Measurements from ENCODE around the gene TECTA.

The TECTA gene

GRCh38 chr11:121194731-121195596, 93.9 kb downstream of the TECTA start:
- peak; percentile 72 for DNase-seq

DNA sequence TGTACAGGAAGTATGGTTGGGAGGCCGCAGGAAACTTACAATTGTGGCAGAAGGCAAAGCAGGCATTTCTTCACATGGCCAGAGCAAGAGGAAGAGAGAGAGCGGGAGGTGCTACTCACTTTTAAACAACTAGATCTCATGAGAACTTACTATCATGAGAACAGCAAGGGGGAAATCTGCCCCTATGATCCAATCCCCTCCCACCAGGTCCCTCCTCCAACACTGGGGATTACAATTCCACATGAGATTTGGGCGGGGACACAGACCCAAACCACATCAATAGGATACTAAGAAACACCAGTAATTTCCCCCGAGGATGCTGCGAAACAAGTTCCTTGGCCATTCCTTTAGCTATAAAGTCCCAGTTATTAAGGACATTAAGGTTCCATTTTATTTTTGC, 97.4 kb downstream of the TECTA start:
- DNase-seq, result no peak

DNA sequence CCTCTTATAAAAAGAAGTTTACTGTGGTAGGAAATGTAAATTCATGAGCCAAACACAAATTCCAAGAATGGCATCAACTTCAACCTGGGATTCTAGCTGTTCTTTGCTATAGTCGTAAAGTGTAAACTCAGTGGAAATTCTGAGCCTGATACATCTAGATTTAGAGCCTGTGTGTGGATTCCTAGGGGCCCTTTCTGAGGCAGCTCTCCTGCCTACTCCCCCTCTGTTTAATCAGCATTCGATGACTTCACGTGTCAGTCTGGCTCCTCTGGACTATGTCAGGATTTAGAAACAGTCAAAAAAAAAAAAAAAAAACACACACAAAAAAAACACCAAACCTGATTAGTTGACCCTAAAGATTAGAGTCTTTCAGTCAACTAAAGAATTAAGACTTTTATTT, 98.5 kb downstream of the TECTA start:
- DNase-seq, result no peak

GRCh38 chr11:121206810-121207209, 105.8 kb downstream of the TECTA start:
- no peak for DNase-seq

DNA sequence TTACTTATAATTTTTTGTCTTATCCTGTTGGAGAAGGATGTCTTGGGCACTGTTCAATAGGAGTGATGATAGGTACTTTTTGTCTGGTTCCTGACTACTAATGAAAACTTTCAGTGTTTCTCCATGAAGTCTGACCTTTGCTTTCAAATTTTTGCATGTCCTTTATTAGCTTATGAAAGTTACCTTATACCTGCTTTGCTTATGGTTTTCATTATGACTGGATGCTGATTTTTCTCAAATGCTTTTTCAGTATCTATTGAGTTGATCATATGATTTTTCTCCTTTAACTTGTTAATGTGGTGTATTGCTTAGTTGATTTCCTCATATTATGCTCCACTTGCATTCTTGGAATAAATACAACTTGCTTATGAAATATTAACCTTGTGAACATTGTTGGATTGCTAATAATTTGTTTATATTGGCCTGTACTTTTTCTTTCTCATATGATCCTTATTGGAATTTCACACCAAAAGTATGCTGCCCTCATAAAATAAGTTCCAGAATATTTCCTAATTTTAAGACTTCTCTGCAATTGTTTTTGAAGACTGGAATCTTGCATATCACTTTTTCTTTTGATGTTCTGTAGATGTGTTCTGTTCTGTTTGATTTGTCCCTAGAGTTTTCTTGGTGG, 106.6 kb downstream of the TECTA start:
- no peak for DNase-seq

DNA sequence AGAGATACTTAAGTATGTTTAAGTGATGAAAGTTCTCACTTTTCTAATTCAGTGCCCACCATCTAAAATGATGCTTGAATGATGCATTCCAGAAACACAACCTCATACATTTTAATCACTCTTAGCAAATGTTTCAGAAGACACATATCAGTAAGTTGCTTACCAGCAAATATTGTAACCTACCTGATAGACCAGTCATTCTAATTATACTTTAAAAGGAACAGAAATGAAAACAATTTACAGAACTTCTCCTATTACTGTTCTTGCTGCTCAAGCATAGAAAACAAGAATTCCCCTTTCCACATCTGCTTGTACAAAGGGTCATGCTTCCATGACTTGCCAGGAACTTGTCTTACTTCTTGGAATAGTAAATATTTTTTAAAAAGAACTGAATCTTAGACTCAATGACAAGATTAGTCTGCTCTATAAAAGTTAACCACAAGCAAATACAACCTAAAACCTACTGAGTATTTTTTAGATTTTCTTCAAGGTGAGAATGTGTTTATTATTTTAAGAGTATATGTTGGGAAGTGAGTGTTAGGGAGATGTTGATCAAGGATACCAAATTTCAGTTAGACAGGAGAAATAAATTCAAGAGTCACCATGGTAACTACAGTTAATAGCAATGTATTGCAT, 109.5 kb downstream of the TECTA start:
- peak; percentile 3 for DNase-seq

DNA sequence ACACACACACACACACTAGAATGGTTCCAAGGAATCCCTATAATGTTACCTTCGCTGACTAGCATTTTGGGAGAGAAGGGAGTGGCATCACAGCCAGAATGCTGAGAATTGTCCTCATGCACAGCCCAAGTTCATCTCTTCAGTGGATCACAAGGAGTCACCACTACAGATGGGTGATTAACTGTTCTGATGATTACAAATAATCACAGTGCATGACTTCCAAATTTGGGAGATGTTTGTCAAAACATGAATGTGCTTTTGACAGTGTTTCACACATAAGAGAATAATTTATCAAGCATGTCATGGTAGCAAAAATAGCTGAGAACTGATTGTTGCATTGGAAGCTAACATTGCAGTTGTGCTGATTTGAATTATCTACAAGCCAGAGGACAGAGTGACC, 110.6 kb downstream of the TECTA start:
- DNase-seq, result no peak

DNA sequence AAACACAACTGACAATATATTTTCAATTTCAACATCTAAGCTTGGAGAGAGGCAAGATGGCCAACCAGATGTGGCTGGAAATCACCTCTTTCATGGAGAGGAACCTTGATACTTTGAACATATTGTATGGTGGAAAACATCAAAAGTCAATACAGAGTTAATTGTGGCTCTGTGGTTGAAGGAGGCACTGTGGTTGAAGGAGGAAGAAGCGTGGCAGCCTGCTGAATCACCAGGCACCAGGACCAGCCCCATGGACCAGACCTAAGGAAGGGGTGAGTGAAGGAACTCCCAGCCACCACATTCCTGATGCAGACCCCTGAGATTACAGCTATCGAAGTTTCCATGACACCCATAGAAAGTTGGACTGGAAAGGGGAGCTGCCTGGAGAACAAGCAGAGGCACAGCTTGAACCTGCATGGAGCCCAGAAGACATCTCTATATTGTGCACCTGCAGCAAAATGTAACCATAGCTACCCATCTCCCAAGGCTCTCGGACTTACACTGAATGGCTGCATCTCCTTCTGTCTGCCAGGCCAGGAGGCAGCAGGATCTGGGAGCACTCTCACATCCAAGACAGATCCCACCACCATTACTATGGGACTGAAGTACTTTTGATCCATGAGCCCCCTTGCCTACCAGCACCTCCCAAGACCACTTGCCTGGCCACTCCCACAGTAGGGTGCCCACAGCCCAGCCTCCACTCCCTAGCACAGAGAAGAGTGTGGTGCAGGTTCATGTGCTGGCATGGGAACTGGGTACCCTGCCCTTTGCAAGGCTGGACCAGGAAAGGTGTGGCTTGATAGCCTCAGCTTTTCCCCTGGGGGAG, 111.7 kb downstream of the TECTA start:
- DNase-seq, result no peak

- DNase-seq, result no peak
These were observed 112.4 kb downstream of the TECTA start for GRCh38 chr11:121213362-121213893.

DNA sequence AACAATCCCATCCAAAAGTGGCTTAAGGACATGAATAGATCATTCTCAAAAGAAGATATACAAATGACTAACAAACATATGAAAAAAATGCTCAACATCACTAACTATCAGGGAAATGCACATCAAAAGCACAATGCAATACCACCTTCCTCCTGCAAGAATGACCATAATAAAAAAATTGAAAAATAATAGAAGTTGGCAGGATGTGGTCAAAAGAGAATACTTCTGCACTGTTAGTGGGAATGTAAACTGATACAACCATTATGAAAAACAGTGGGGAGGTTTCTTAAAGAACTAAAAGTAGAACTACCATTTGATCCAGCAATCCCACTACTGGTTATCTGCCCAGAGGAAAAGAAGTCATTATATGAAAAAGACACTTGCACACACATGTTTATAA, 113.8 kb downstream of the TECTA start:
- DNase-seq, result no peak

- DNase-seq, result no peak
These were observed 120.6 kb downstream of the TECTA start for GRCh38 chr11:121221496-121222200.

DNA sequence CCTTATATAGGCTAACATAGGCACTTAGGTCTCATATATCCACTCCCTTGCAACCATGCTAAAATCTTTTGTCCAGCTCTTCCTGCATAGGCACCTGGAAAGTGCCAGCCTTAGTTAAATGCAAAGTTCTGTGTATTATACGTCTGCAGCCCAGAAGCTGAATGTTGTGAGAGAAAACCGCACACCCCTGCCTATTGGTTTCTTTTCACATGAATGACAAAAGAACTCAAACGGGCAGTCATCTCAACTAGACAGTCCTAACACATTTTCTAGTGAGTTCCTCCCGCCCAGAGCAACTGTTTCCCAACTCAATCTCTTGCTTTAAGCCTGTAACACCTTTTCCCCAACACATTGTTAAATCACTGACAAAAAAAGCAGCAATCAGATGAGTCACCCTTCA, 122.1 kb downstream of the TECTA start:
- no peak for DNase-seq

DNA sequence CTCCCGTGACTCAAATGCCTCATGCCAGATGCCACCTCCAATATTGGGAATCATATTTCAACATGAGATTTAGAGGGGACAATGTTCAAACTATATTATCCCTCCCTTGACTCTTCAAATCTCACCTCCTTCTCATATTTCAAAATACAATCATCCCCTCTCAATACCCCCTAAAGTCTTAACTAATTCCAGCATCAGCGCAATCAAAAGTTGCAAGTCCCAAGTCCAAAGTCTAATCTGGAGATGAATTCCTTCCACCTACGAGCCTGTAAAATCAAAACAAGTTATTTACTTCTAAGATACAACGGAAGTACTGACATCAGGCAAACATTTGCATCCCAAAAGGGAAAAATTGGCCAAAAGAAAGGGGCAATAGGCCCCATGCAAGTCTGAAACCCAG, 124.3 kb downstream of the TECTA start:
- DNase-seq, result no peak

GRCh38 chr11:121226415-121227263, 125.6 kb downstream of the TECTA start:
- DNase-seq, result no peak

DNA sequence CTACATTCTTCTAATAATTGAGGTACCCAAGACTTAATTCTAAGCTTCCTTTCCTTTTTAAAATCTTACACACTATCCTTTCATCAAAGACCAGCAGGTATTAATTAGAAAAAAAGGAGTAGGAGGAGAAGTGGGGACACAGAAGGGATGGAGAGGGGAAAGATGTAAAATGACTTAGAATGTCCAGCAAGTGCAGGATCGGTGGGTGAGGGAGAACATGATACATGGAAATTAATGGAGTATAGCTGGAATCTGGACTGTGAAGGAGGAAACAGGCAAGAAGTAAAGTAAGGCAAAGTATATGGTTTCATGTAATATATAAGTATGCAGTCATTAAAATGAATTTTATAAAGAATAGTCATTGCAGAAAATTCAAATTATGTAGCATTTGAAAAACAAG, 127.8 kb downstream of the TECTA start:
- DNase-seq, result no peak

DNA sequence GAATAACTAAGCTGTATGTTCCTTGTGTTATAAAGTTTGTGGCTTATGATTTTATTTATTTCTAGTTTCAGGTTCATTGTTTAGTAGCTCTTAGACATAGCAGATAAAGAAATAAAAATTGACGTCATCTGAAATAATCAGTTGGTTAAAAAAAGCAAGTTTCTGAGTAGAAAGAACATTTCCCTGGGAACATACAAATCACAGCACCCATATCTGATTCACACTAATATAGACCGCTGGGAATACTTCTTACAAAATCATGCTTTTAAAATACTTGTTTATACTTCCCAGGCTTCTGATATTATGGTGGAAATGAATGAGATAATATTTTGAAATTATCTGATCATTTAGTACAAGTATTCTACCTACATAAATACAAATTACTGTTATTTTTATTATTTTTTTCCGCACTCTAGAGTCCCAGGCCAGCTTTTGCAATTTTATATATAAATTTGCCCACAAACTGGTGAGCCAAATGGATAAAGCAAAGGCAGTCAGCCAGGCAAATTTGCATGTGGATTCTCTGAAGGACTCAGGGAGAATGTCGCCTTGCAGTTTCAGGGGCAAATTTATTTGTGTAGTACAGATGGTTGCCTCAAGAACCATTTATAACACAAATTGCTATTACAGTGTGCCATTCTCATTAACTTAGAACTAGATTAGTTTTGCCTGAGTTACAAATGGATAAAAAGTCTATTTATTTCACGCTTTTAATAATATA, 128.6 kb downstream of the TECTA start:
- DNase-seq, result no peak

DNA sequence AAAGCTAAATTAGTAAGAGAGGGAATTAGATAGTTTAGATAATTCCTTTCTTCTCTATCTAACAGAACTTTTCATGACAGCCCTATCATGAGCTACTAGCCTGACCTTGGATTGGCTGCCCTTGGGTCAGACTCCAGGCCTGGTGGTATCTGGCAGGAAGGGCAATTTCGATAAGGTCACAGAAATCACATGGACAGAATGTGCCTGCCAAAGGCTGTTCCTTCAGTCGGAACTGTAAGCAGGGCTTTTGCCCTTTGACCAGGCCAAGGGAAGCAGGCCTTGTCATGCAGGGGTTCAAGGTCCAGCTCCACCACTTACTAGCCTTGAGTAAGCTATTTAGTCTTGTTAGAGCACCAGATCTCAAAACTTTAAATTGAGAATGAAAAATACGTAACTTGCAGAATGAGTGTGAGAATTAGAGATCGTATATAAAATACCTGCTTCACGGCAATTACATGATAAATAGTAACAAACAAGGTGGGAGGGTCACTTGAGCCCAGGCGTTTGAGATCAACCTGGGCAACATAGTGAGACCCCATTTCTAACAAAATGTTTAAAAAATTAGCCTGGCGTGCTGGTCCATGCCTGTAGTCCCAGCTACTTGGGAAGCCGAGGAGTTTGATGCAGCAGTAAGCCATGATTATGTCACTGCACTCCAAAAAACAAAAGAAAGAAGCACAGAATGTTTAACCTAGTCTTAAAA, 130.7 kb downstream of the TECTA start:
- no peak for DNase-seq

- no peak for DNase-seq
These were observed 134.0 kb downstream of the TECTA start for GRCh38 chr11:121235057-121235456.

DNA sequence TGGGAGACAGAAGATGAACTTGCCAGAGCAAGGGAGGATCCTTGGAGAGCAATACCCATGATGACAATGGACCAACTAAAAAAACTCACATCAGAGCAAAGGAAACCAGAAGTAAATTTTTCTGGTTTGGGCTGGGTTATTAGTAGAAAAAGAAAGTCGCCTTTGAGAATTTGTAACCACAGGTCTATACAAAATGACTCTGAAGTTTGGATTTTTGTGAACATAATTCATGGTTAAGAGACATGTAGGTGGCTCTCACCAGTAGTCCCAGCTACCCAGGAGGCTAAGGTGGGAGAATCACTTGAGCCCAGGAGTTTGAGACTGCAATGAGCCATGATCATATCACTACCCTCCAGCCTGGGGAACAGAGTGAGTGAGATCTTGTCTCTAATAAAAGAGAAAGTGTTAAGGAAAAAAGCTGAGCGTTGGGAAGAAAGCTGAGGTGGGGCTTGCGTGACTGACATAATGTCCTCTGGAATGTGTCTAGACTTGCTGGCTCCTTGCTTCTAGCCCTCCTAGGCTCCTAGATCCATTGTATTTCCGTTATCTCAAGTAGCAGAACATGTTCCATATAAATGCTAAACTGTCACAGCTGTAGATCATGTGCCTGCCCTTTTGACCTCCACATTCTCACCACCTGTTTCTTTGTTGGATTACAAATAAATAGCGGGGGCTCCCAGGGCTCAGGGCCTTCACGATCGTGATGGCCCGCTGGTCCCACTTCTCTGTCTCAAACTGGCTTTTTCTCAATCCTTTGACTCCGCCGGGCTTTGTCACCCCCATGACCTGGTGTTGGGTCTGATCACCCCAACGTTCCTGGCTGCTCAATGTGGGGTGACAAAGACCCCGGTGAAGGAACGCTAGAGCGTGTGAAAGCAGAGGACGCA, 135.3 kb downstream of the TECTA start:
- DNase-seq, result no peak
